NCI-H345 treated with DMSO at 0.1 percent for 48 hours (cell line): Measurements from ENCODE around the gene SCGB1C2.
"Not testable (repeated sequence)": the region's sequence is repeated elsewhere in the genome, so short reads cannot be mapped to it uniquely, and the experiment has no call there.

ENCODE experiments used
- DNase-seq: peaks from one replicate; lab custom pipeline; 2025; ENCODE audit not compliant: unreplicated experiment; lab: John Stamatoyannopoulos, UW

SCGB1C2 gene

DNA sequence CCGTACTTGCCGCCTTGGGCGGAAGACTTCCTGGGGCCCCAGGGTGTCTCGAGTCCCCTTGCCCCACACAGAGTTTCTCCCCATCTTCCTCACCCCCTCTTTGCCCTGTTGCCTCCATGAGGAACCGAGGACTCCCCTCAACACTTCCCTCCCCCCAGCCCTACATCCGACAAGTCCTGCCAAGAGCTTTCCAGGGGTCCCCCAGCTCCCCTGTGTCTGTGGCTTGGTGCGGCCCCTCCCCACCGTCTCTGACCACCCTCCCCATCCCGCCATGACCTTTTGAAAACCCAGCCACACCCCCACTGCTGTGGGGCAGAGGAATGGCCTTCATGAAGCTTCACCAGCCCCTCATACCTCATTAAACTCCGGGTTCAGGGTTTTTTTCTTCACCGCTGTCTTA is 11.4 kb downstream of the SCGB1C2 start:
- no peak for DNase-seq

GRCh38 chr17:149231-149630 is 11.9 kb downstream of the SCGB1C2 start:
- DNase-seq = no peak

- no peak for DNase-seq
Observed at GRCh38 chr17:149897-150584, 12.7 kb downstream of the SCGB1C2 start.

DNA sequence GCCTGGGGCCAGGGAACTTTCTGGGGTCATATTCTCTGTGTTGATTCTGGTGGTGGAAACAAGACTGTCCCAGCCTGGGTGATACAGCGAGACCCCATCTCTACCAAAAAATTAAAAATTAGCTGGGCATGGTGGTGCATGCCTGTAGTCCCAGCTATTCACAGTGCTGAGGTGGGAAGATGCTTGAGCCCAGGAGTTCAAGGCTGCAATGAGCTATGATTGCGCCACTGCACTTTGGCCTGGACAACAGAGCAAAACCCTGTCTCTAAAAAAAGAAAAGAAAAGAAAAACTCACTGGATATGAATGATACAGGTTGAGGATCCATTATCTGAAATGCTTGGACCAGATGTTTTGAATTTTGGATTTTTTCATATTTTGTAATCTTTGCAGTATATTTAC is 13.6 kb downstream of the SCGB1C2 start:
- no peak for DNase-seq

DNA sequence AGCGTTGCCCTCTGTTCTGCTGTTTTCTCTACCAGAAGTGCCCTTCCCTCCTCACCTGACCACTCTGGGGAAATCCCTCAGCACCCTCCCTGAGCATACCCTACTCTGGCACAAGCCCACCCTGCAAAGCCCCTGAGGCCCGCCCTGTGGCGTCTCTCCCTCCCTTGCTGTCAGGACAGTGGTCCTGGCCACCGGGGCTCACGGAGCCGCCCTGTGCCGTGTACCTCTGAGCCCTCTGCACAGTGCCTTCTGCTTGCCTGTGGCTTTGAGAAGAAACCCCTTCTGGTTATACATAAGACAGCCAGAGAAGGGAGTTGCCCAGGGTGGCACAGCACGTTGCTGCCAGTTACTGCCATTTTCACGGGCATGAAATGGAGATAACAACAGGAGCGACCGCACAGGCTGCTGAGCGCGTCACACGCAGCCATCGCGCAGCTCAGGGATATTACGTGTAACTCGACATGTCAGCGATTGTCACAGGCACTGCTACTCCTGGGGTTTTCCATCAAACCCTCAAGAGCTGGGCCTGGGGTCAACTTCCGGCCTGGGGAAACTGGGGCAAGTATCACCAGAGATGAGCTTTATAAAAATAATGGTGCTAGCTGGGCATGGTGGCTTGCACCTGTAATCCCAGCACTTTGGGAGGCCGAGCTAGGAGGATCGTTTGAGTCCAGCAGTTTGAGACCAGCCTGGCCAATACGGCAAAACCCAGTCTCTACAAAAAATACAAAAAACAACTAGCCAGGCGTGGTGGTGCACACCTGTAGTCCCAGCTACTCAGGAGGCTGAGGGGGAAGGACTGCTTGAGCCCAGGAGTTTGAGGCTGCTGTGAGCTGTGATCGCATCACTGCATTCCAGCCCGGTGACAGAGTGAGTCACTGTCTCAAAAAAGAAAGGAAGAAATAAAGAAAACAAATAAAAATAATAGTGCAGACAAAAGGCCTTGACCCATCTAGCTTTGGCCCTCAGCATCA is 14.8 kb downstream of the SCGB1C2 start:
- no peak for DNase-seq

- DNase-seq = no peak
Observed at GRCh38 chr17:152860-153420, 15.6 kb downstream of the SCGB1C2 start.

DNA sequence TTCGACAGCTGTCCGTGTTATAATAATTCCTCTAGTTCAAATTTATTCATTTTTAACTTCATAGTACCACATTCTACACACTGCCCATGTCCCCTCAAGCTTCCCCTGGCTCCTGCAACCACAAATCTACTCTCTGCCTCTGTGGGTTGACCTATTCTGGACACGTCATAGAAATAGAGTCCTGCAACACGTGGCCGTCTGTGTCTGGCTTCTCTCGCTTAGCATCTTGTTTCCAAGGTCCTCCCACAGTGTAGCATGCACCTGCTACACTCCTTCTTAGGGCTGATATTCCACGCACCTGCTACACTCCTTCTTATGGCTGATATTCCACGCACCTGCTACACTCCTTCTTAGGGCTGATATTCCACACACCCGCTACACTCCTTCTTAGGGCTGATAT is 16.5 kb downstream of the SCGB1C2 start:
- no peak for DNase-seq

DNA sequence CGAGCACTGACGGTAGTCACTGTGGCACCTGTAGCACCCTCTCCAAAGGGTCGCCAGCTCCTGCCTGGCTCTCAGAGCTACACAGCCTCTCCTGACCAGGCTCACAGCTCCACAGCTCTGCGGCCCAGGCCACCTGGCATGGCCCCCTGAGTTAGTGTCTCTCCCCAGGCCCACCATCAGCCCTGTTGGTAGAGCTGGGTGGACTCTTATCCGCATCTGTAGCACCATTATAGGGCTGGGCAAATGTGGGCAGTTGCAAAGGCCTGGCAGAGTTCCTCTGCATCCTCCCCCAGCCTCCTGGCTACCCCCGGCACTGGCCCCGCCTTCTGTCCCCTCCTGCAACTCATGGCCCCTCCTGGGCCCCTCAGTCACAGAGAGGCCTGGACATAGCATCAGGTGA is 18.2 kb downstream of the SCGB1C2 start:
- no peak for DNase-seq

GRCh38 chr17:156094-156621 is 18.8 kb downstream of the SCGB1C2 start:
- no peak for DNase-seq

- DNase-seq = no peak
Observed at GRCh38 chr17:156946-157345, 19.6 kb downstream of the SCGB1C2 start.

DNA sequence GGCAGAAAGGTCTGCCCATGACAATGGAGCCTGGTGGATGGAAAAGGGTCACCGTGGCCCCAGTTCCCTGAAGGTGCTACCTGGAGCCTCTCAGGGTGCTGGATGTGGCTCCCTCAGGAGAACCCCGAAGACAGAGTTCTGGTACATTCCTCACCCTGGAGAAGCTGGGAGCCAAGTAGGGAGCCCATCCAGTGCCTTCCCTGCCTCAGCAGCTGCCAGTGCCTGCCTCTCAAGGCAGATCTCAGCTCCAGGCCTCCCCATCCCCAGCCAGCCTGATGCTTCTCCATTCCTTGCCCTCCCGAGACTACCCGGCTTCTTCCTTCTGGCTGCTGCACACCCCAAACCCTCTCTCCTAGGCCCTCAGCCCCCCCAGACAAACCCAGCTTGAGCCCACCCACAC is 20.5 kb downstream of the SCGB1C2 start:
- no peak for DNase-seq

- DNase-seq = no peak
Observed at GRCh38 chr17:158379-158778, 21.0 kb downstream of the SCGB1C2 start.

GRCh38 chr17:159609-160008 is 22.2 kb downstream of the SCGB1C2 start:
- DNase-seq = no peak

DNA sequence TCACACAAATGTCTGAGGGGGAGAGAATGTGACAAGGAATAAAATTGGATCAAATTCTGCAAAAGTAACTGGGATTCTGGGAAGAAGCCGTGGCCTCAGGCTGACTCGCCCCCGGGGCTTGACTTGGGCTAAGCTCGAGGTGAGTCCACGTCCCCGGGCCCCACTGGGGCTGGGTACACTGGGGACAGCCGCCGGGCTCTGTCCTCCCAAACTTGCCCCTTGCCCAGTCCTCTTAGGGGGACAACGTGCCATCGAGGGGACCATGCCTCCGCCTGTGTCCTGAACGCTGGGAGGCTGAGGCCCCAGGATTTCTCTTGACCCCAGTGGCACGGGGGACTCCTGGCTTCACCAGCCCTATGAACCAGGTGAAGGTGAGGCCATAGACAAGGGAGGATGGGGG is 23.0 kb downstream of the SCGB1C2 start:
- DNase-seq = no peak

- DNase-seq = no peak
Observed at GRCh38 chr17:161481-161880, 24.1 kb downstream of the SCGB1C2 start.

DNA sequence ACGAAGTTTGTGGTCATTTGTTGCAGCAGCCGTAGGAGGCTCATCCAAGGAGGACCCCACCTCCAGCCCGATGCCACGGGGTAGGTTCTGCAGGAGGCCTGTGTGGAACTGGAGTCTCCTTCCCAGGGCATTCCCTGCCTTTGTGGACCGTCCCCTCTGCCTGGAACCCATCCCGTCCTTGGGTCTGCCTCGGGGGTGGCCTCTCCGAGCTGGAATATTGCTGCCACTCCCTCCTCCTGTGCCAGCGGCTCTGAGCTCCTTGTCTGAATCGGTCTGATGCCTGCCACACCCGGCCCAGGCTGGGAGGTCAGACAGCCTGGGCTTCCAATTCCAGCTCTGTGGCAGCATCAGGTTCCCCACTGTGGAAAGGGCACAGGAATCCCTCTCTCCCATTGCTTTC is 25.3 kb downstream of the SCGB1C2 start:
- DNase-seq = no peak

DNA sequence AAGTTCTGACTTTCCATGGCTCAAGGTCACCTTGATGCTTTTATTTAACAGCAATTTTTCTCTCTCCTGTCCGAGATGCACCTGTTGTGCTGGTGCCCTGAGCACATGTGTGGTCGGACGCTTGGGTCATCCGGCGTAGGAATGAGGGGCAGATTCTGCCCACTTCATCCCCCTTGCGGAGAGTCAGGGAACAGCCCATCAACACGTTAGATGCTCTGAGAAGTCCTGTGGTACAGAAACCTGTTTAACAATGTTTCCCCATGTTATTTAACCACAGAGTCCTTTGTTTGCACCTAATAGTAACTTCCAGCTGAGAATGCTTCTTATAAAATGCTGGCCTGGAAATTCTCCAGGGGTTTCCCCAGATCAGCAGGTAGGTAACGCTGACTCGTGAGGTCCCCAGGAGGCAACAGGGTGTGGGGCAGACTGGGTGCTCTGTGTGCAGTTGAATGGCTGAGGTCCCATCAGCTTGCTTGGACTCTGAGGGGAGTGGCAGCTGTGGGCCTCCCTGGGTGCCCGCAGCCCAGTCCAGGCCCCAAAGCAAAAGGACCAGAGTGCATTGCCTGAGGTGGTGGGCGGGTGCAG is 26.2 kb downstream of the SCGB1C2 start:
- DNase-seq = no peak

DNA sequence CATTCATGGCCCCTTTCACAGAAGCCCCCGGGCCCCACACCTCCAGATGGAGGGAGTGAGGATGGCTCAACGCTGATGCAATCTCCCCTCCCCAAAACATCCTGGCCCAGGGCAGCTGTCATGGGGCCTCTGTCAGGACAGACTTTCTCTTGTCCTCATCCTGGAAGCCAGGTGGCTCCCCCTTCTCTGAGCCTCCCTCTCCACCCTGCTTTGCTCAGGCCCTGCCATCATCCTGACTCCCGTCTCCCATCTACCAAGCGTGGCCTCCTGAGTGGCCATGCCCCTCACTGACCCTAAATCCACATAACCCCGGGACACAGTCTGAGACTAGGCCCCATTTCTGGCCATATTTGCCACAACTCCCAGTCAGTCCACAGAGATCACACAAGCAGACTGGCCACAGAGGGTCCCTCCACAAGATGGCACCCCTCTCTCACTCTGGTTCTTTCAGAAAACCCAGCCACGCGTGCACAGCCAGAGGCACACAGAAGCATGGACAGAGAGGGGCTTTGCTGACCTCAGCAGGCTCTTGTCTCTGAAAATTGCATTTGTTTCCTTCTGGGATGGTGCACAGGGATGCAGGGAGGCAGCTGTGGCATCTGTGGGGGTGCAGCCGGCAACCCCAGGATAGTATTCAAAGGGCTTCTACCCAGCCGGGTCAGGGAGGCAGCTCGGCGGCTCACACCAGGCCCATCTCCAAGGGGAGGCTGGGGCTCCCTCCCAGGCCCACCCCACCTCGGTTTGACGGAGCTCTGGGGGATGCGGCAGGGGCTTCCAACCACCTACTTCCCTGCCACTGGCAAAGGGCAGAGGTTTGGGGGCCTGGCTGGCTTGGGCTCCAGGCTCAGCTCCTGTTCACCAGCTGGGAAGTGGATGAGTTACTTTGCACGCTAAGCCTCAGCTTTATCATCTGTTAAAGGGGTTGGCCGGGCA is 27.2 kb downstream of the SCGB1C2 start:
- no peak for DNase-seq

DNA sequence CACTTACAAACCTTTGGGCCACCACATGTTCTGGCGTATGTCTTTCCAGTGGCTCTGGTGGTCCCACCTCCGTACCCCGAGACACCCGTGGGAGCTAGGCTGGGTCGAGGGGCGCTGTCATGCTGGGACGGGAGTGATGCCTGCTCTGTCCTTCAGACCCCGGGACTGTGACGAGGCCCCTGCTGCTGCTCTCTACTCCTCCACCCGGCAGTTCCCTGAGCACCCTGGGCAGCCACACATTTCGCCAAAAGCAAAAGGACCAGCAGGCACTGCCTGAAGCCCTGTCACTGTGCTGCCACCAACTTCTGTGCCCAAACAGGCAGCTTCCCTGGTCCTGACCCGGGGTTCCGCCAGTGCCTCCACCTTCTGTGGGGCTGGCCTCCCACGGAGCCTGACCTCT is 28.6 kb downstream of the SCGB1C2 start:
- DNase-seq = no peak

DNA sequence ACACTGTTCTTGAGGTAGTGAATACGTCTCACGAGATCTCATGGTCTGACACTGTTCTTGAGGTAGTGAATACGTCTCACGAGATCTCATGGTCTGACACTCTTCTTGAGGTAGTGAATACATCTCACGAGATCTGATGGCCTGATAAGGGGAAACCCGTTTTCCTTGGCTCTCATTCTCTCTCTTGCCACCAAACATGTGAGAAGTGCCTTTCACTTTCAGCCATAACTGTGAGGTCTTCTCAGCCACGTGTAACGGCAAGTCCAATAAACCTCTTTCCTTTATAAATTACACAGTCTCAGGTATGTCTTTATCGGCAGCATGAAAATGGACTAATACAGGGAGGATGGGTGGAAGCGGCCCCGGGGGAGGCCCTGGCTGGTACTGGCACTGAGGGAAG is 31.2 kb downstream of the SCGB1C2 start:
- not testable (repeated sequence) for DNase-seq
